ENCODE results near the gene SLC9A9.
A peak's percentile ranks its signal among the peaks of the same experiment; 100 is the strongest.
"Not testable (repeated sequence)": the region's sequence is repeated elsewhere in the genome, so short reads cannot be mapped to it uniquely, and the experiment has no call there.

Gene SLC9A9

DNA sequence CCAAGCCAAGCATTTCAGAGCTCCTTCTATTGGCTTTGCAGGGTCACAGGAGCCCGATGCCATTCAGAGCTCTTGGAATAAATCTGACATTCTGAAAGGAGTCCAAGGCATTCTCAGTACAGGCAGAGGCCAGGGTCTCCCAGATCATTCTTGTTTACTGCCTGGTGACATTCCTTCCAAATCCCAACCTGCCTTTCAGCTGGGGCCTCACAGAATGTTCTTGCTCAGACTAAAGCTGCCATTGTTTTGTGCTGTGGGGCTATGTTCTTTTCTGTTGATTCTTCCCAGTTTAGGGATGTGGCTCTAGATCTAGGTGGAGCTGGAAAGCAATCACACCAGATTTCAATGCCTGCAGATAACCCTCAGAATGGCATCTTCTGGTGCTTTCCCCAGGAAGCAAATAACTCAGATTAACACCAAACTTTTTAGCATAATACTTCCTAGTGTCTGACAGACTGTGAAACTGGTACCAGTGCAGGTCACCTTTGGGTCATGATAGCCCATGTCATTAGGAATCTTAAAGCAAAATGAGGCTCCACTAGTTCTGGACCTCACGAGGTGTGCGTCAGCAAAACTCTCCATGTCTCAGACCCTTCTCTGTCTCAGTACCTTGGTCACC lies 561.8 kb downstream of the SLC9A9 start:
- no peak for DNase-seq (ENCODE audit: low read depth)

GRCh38 chr3:143283432-143284128 lies 564.7 kb downstream of the SLC9A9 start:
- DNase-seq (ENCODE audit: low read depth) = peak; percentile 16

DNA sequence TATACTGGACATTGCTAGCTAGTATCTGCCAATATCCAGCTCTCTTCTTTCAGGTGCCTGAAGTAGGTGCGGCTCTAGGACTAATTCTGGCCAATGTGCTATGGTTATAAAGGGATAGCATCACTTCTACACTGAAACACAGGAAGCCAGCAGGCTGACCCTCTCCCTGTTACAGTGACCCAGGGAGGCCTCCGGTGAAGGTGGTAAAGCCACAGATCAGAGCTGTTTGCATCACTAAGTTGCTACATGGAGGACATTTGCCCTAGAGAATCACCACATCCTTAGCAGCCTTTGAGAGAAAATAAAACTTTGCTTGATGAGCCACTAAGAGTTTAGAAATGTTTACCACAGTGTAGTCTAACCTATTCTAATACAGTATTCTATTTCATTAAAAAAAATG lies 567.3 kb downstream of the SLC9A9 start:
- no peak for DNase-seq (ENCODE audit: low read depth)

DNA sequence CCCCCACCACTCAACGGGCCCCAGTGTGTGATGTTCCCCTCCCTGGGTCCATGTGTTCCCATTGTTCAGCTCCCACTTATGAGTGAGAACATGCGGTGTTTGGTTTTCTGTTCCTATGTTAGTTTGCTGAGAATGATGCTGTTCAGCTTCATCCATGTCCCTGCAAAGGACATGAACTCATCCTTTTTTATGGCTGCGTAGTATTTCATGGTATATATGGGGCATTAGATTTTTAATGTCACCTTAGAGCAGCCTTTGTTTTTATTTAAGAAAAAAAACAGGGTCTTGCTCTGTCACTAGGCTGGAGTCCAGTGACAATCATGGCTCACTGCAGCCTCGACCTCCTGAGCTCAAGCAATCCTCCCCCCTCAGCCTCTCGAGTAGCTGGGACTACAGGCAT lies 568.7 kb downstream of the SLC9A9 start:
- not testable (repeated sequence) for DNase-seq (ENCODE audit: low read depth)

GRCh38 chr3:143278721-143279120 lies 569.5 kb downstream of the SLC9A9 start:
- no peak for DNase-seq (ENCODE audit: low read depth)

GRCh38 chr3:143277531-143277930 lies 570.7 kb downstream of the SLC9A9 start:
- no peak for DNase-seq (ENCODE audit: low read depth)

DNA sequence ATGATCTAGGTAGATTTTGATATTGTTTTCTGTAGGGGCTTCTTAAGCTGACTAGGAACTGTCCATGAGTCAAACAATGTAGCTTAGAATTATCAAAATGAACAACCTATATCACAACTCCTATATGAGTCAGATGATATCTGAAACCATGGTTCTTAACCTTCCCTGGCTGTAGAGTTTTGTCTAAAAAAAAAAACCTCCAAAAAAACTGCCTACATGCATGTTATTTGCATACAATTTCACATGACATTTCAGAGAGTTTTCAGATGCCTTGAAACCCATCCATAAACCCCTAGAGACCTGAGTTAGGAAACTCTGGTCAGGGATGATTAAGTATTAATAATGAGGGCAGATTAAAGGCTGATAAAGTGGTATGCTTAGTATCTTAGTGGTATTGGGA lies 571.7 kb downstream of the SLC9A9 start:
- DNase-seq (ENCODE audit: low read depth) = no peak

DNA sequence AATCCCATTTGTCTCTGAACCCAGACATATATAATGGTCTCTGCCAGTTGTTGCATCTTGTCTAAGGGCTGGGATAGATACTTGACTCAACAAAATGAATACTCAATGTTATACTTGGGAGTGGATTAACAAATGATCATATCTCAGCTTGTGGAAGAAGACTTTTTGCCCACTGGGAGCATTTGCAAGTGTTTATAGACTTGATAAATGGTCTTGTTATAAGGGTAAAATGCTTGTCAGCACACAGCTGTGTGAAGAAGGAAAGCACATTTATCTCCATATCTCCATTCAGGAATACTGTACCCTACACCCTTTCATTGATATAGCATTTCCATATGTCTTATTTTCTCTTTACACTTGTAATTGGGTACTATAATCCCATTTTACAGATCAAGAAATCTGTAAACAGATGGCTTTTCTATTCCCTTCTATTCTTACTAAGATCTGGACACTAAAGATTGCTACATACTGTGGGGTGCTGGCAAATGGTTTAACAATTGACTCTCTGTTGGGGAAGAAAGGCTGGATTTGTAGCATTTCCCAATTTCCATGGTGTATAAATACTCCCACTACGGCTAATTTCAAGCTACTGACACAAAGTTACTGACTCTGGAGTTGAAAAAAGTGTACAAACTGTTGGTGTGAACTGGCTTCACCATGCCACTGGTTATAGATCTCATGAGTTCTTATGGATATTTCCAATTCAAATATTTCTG lies 574.1 kb downstream of the SLC9A9 start:
- no peak for DNase-seq (ENCODE audit: low read depth)

GRCh38 chr3:143271136-143271535 lies 577.1 kb downstream of the SLC9A9 start:
- no peak for DNase-seq (ENCODE audit: low read depth)

DNA sequence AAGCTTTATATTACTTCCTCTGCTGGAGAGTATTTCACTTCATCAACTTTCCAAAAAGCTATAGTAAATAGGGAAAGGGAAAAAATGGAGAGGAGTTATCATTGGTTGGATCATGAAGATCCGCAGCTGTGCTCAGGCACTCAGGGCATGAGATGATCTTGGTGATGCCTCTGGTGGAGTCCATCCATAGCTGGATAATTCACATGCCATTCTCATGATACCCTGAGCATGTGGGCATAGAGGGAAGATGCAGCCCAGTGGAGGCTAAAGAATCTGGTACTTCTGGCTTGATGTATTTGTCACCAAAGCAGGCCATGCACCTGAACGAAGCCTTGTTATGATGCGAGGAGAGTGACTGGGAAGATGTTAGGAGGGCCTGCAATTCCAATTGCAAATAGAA lies 578.5 kb downstream of the SLC9A9 start:
- DNase-seq (ENCODE audit: low read depth) = no peak

GRCh38 chr3:143267989-143268388 lies 580.3 kb downstream of the SLC9A9 start:
- peak; percentile 36 for DNase-seq (ENCODE audit: low read depth)

GRCh38 chr3:143266927-143267326 lies 581.3 kb downstream of the SLC9A9 start:
- no peak for DNase-seq (ENCODE audit: low read depth)

GRCh38 chr3:143266511-143266910 lies 581.8 kb downstream of the SLC9A9 start:
- peak; percentile 83 for DNase-seq (ENCODE audit: low read depth)

- no peak for DNase-seq (ENCODE audit: low read depth)
Measured at GRCh38 chr3:143265501-143266070, 582.7 kb downstream of the SLC9A9 start.

DNA sequence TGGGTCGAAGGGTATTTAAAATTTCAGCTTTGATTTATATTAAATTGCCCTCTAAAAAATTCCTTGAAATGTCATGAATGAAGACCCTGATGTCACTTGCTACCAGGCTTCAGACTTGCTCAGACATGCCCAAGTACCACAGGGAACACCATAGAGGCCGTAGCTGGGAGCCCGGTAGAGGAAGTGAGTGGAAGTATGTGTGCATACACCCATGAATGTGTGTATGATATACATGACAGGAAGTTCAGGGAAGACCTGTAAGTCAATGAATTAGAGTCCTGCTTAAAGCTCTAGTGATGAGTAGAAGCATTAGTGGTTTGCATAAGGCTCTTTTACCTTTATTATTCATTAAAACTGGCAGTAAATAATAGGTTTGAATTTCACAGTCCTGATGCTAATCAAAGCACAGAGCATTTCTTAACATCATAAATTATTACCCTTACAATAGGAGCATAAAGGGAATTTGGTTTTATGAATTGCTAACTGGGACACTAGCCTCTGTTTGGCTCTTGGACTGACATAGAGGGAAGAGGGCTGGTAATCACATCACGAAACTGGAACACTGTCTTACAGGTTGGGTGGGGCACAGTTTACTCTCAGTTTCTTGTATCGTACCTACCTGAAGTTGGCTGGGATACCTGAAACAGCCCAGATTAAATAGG lies 584.3 kb downstream of the SLC9A9 start:
- no peak for DNase-seq (ENCODE audit: low read depth)

DNA sequence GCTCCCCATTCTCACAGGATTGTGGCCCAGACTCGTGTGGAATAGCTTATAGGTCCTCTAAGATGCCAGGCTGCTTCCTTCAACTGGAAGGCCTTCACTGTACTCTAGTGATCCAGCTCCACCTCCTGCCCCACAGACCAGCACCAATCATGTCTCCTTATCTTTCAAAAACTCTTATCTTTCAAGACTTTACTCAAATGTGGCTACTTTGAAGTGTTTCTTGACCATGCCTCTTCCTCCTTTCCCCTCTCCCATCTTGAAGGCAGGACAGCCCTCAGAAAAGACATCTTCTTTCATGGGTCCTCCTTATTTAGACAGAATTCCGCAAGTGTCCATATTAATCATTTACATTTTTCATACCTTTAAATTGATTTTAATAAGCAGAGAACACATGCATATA lies 586.4 kb downstream of the SLC9A9 start:
- no peak for DNase-seq (ENCODE audit: low read depth)

GRCh38 chr3:143258692-143259091 lies 589.6 kb downstream of the SLC9A9 start:
- no peak for DNase-seq (ENCODE audit: low read depth)

DNA sequence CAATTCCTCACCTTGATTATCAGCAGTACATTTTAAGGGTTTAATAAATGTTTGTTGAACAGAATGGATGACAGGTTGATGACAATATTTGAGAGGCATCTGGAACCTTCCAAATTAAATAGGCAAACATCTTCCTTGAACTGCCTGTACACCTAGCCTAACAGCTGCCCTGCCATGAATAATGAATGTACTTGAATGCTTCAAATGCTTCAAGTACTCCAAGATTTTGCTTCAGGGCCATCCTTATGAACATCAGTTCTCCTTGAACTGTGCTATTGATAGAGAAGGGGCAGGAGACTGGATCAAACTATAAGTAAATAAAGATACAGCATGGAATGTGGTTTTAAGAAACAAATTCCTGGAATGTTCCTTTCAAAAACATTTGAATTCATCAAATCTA lies 591.9 kb downstream of the SLC9A9 start:
- no peak for DNase-seq (ENCODE audit: low read depth)

GRCh38 chr3:143255739-143256138 lies 592.5 kb downstream of the SLC9A9 start:
- no peak for DNase-seq (ENCODE audit: low read depth)

GRCh38 chr3:143252931-143253330 lies 595.3 kb downstream of the SLC9A9 start:
- DNase-seq (ENCODE audit: low read depth) = no peak

DNA sequence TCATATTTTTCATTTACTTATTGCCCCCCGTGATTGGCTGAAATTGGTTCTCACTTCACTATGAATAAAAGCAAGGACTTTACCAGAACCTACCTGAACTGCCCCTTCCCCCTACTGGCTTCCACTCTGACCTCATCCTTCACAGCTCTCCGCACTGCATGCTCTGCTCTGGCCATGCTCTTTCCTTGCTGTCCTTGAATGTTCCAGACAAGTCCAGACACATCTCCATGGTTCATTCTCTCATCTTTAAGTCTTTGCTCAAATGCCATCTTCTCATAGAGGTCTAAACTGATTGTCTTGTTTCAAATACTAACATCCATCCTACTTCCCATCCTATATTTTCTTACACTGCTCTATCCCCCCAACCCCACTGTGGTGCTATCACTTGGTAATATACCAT lies 599.3 kb downstream of the SLC9A9 start:
- DNase-seq (ENCODE audit: low read depth) = no peak

DNA sequence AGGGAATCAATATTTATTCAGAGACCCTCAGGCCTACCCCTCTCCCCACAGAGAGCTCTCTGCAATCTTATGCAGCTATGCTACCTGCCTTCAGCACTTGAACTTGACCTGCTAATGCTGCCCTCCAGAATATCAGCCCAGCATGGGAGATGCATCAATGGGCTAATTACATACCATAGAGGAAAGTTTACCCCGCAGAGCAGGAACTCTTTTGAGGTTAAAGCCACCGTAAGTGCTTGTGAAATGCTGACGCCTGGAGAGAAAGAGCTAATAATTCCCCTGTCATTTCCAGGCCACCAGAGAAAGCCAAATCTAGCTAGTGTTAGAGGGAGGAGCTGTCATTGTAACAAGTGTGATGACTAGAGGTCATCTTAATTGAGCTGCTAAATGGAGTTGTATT lies 601.2 kb downstream of the SLC9A9 start:
- no peak for DNase-seq (ENCODE audit: low read depth)
